ENCODE data around the gene CDIPT. TPM values are rescaled to one million over a fixed set of nuclear protein-coding genes. Genes with fewer than 3 reads are reported as not detected.

Gene CDIPT
- total RNA-seq, 2 experiments from 2014 or later, result 43.5 to 52.4 TPM

- no peak overlapping the region for H2AFZ ChIP-seq (ENCODE audit: low read length)
- H3K9me2 ChIP-seq (ENCODE audit: insufficient read depth, low read length), result no peaks in the 10 kb centered on the region
- H3K4me3 ChIP-seq (ENCODE audit: low read depth, low read length, poor library complexity, severe bottlenecking), result peak overlapping the region; percentile 89
- ChIA-PET POLR2A (interaction anchor here (1.1 to 1.2 kb wide), 2 partner anchors 10 to 164 kb away, joined by 3 to 4 read pairs; no protein-coding TSS in a partner anchor), CTCF (ENCODE audit: unreplicated experiment) (no interaction called here)
- H3K9me3 ChIP-seq (ENCODE audit: low read length), result no peaks in the 10 kb centered on the region
- peak overlapping the region; percentile 88 for H3K4me2 ChIP-seq (ENCODE audit: low read length)
- TF ChIP-seq EZH2phosphoT487 (IDR thresholded peaks at IDR 0.05; ENCODE audit: borderline replicate concordance, low read depth, low read length) (no peak), CTCF (conservative IDR thresholded peaks at IDR 0.05; ENCODE audit: low read length) (no peak)
- DNase-seq (ENCODE audit: low spot score), result no peak
- H3K27ac ChIP-seq (ENCODE audit: low read depth, low read length, poor library complexity, severe bottlenecking), result no peak overlapping the region
- intact Hi-C loops (cut with micrococcal nuclease; ENCODE audit: unreplicated experiment), result loop anchor here (5.0 kb wide), 1 partner anchor 154 kb away; the partner anchor contains the start of gene TAOK2
- H3K36me3 ChIP-seq (ENCODE audit: insufficient read depth, low read length), result peaks cover 38% of the 10 kb centered on the region
- H4K20me1 ChIP-seq (ENCODE audit: insufficient read depth, low read length), result 0 out of 2 replicates have a peak, but pooled peaks cover 4% of the 10 kb centered on the region
- no TSS peak for BruUV-seq (replicated peaks)
- peaks cover 55% of the 10 kb centered on the region for H3K4me1 ChIP-seq (ENCODE audit: insufficient read depth, low read length, poor library complexity, severe bottlenecking)
- peaks cover 21% of the 10 kb centered on the region; the same call in 1 of the 2 replicates for H3K79me2 ChIP-seq (ENCODE audit: insufficient read depth, low read depth, low read length)
Measured at GRCh38 chr16:29818082-29818481, 44.9 kb downstream of the CDIPT start.

- peaks cover 56% of the 10 kb centered on the region for H3K4me1 ChIP-seq (ENCODE audit: insufficient read depth, low read length, poor library complexity, severe bottlenecking)
- peak overlapping the region; percentile 46; the same call in 1 of the 2 replicates for H2AFZ ChIP-seq (ENCODE audit: low read length)
- DNase-seq (ENCODE audit: low spot score), result peak; percentile 80
Measured at GRCh38 chr16:29816694-29817441, 46.2 kb downstream of the CDIPT start.

More at GRCh38 chr16:29816694-29817441, 46.2 kb downstream of the CDIPT start:
- Histone ChIP-seq H3K9me3 (ENCODE audit: low read length) (no peaks in the 10 kb centered on the region), H3K36me3 (ENCODE audit: insufficient read depth, low read length) (peaks cover 38% of the 10 kb centered on the region), H3K4me3 (ENCODE audit: low read depth, low read length, poor library complexity, severe bottlenecking) (peak overlapping the region; percentile 89), H3K79me2 (ENCODE audit: insufficient read depth, low read depth, low read length) (peaks cover 21% of the 10 kb centered on the region; the same call in 1 of the 2 replicates), H3K4me2 (ENCODE audit: low read length) (peak overlapping the region; percentile 88), H4K20me1 (ENCODE audit: insufficient read depth, low read length) (0 out of 2 replicates have a peak, but pooled peaks cover 4% of the 10 kb centered on the region), H3K27ac (ENCODE audit: low read depth, low read length, poor library complexity, severe bottlenecking) (peak overlapping the region; percentile 72), H3K9me2 (ENCODE audit: insufficient read depth, low read length) (no peaks in the 10 kb centered on the region)
- POLR2A ChIA-PET, result interaction anchor here (0.5 to 0.7 kb wide), 3 partner anchors 21 to 125 kb away, joined by 3 to 5 read pairs (median 3); no protein-coding TSS in a partner anchor
- no TSS peak for BruUV-seq (replicated peaks)
- TF ChIP-seq CTCF (conservative IDR thresholded peaks at IDR 0.05; ENCODE audit: low read length) (peak; percentile 40; the same call in 1 of the 2 replicates), EZH2phosphoT487 (IDR thresholded peaks at IDR 0.05; ENCODE audit: borderline replicate concordance, low read depth, low read length) (no peak)
- intact Hi-C loops (cut with micrococcal nuclease; ENCODE audit: unreplicated experiment), result loop anchor here (1.0 to 5.0 kb wide), 2 partner anchors 27 to 155 kb away; partner anchors contain the start of genes KIF22 and TAOK2
- CTCF ChIA-PET (ENCODE audit: unreplicated experiment), result interaction anchor here (0.6 kb wide), 1 partner anchor 312 kb away, joined by 3 read pairs; no protein-coding TSS in a partner anchor
